HL-60/S4 treated with phorbol 12-myristate 13-acetate at 8.2 ng/mL for 4 days and 3 days (cell line): ENCODE results near the gene UGT1A10.
"Not testable (repeated sequence)": the region's sequence is repeated elsewhere in the genome, so short reads cannot be mapped to it uniquely, and the experiment has no call there.

ENCODE experiments used
- in situ Hi-C: fragments of 300-500 bp; cut with MboI; formaldehyde crosslinking; loops from 2 replicates; pipeline ENCODE4 v1.15.0; 2022; ENCODE audit warnings: low sequenced_read_pairs

The UGT1A10 gene

GRCh38 chr2:233655043-233655442 is 18.8 kb downstream of the UGT1A10 start:
- in situ Hi-C loops, result no loop called here

GRCh38 chr2:233655943-233656342 is 19.7 kb downstream of the UGT1A10 start:
- in situ Hi-C loops, result not testable (repeated sequence)

GRCh38 chr2:233656443-233656842 is 20.2 kb downstream of the UGT1A10 start:
- in situ Hi-C loops, result no loop called here

GRCh38 chr2:233658610-233659009 is 22.4 kb downstream of the UGT1A10 start:
- in situ Hi-C loops, result no loop called here

- in situ Hi-C loops, result no loop called here
Measured at GRCh38 chr2:233663911-233664310, 27.7 kb downstream of the UGT1A10 start.

- in situ Hi-C loops, result no loop called here
Measured at GRCh38 chr2:233668605-233669260, 32.5 kb downstream of the UGT1A10 start.

- in situ Hi-C loops, result no loop called here
Measured at GRCh38 chr2:233671290-233672161, 35.3 kb downstream of the UGT1A10 start, which contains the start of gene UGT1A9. Gene UGT1A9, plus strand, starts transcription at chr2:233671898. Its CDS starts 37 bp downstream, at chr2:233671935.

GRCh38 chr2:233672886-233673285 is 36.6 kb downstream of the UGT1A10 start:
- in situ Hi-C loops, result no loop called here

GRCh38 chr2:233673896-233674295 is 37.6 kb downstream of the UGT1A10 start:
- in situ Hi-C loops, result no loop called here

GRCh38 chr2:233674314-233674713 is 38.1 kb downstream of the UGT1A10 start:
- in situ Hi-C loops, result no loop called here

- in situ Hi-C loops, result no loop called here
Measured at GRCh38 chr2:233674995-233675394, 38.7 kb downstream of the UGT1A10 start.

- in situ Hi-C loops, result no loop called here
Measured at GRCh38 chr2:233676046-233676445, 39.8 kb downstream of the UGT1A10 start.

GRCh38 chr2:233679196-233679595 is 42.9 kb downstream of the UGT1A10 start:
- in situ Hi-C loops, result no loop called here

GRCh38 chr2:233680361-233681045 is 44.3 kb downstream of the UGT1A10 start:
- in situ Hi-C loops, result no loop called here

- in situ Hi-C loops, result no loop called here
Measured at GRCh38 chr2:233681521-233682099, 45.4 kb downstream of the UGT1A10 start, which contains the start of gene UGT1A7. Gene UGT1A7, plus strand, starts transcription at chr2:233681901. Its CDS starts 37 bp downstream, at chr2:233681938.

GRCh38 chr2:233684640-233685039 is 48.4 kb downstream of the UGT1A10 start:
- in situ Hi-C loops, result no loop called here

GRCh38 chr2:233686928-233687327 is 50.7 kb downstream of the UGT1A10 start:
- in situ Hi-C loops, result no loop called here

- in situ Hi-C loops, result no loop called here
Measured at GRCh38 chr2:233688341-233688740, 52.1 kb downstream of the UGT1A10 start.

GRCh38 chr2:233689031-233689430 is 52.8 kb downstream of the UGT1A10 start:
- in situ Hi-C loops, result no loop called here

GRCh38 chr2:233689501-233689900 is 53.3 kb downstream of the UGT1A10 start:
- in situ Hi-C loops, result no loop called here

GRCh38 chr2:233690444-233690843 is 54.2 kb downstream of the UGT1A10 start:
- in situ Hi-C loops, result no loop called here
